GM23338 (cell line): ENCODE measurements around the gene NPAS2. TPM values are rescaled to one million over a fixed set of nuclear protein-coding genes. Genes with fewer than 3 reads are reported as not detected.

ENCODE experiments used
- ATAC-seq: fragments of 200-7000 bp; cut with Tn5 transposase; 3 replicates; pipeline ENCODE4 v1.9.1; 2020
- DNase-seq: peaks from one replicate; pipeline ENCODE4 v3.0.0-alpha.2; 2015; ENCODE audit warnings: low spot score
- H2AFZ ChIP-seq: fragments of 200-600 bp; sonication (generic); 2 replicates; pipeline ENCODE4 v1.8.0; 2016; ENCODE audit warnings: antibody characterized with exemption, mild to moderate bottlenecking, moderate library complexity
- H3F3A ChIP-seq: fragments of 200-600 bp; sonication (generic); replicated peaks from 2 replicates; pipeline ENCODE4 v1.8.0; 2017; ENCODE audit warnings: antibody characterized with exemption, mixed run types, low read depth
- H3K27ac ChIP-seq: fragments of 200-600 bp; sonication (generic); 2 replicates; pipeline ENCODE4 v1.6.1; 2016; ENCODE audit warnings: low read depth
- H3K27me3 ChIP-seq: fragments of 200-600 bp; sonication (generic); 2 replicates; pipeline ENCODE4 v1.8.0; 2016; ENCODE audit warnings: mild to moderate bottlenecking, mixed run types, moderate library complexity; ENCODE audit not compliant: insufficient read depth
- H3K36me3 ChIP-seq: fragments of 200-600 bp; sonication (generic); 2 replicates; pipeline ENCODE4 v1.8.0; 2016; ENCODE audit warnings: mild to moderate bottlenecking; ENCODE audit not compliant: insufficient read depth
- H3K4me1 ChIP-seq: fragments of 200-600 bp; sonication (generic); 2 replicates; pipeline ENCODE4 v1.8.0; 2016; ENCODE audit warnings: mild to moderate bottlenecking, moderate library complexity; ENCODE audit not compliant: insufficient read depth
- H3K4me2 ChIP-seq: fragments of 200-600 bp; sonication (generic); 2 replicates; pipeline ENCODE4 v1.7.1; 2017; ENCODE audit warnings: mixed run types
- H3K4me3 ChIP-seq: fragments of 200-600 bp; sonication (generic); 2 replicates; pipeline ENCODE4 v1.6.1; 2016; ENCODE audit warnings: mixed run types
- H3K79me2 ChIP-seq: fragments of 200-600 bp; sonication (generic); replicated peaks from 2 replicates; pipeline ENCODE4 v1.8.0; 2017; ENCODE audit warnings: mild to moderate bottlenecking; ENCODE audit not compliant: insufficient read depth
- H3K9me2 ChIP-seq: fragments of 200-600 bp; sonication (generic); 2 replicates; pipeline ENCODE4 v1.8.0; 2017; ENCODE audit not compliant: insufficient read depth
- H4K20me1 ChIP-seq: fragments of 200-600 bp; sonication (generic); replicated peaks from 2 replicates; pipeline ENCODE4 v1.8.0; 2017; ENCODE audit warnings: mild to moderate bottlenecking; ENCODE audit not compliant: insufficient read depth
- H3K27ac Mint-ChIP-seq: 2 replicates; pipeline ENCODE4 v1.8.0; 2020; ENCODE audit warnings: inconsistent platforms, mild to moderate bottlenecking, moderate library complexity, mixed read lengths
- H3K27me3 Mint-ChIP-seq: 3 replicates; pipeline ENCODE4 v1.8.0; 2022; ENCODE audit warnings: low read depth, mild to moderate bottlenecking, moderate library complexity, mixed read lengths, inconsistent platforms; ENCODE audit not compliant: insufficient read depth, poor library complexity
- H3K36me3 Mint-ChIP-seq: 3 replicates; pipeline ENCODE4 v1.8.0; 2021; ENCODE audit warnings: low read depth, mild to moderate bottlenecking, inconsistent platforms, moderate library complexity, mixed read lengths
- H3K4me1 Mint-ChIP-seq: 3 replicates; pipeline ENCODE4 v1.8.0; 2020; ENCODE audit warnings: mild to moderate bottlenecking, inconsistent platforms, mixed read lengths
- H3K4me3 Mint-ChIP-seq: 3 replicates; pipeline ENCODE4 v1.8.0; 2021; ENCODE audit warnings: moderate library complexity, mild to moderate bottlenecking, inconsistent platforms, mixed read lengths
- H3K9me3 Mint-ChIP-seq: 3 replicates; pipeline ENCODE4 v1.8.0; 2020; ENCODE audit warnings: moderate library complexity, mild to moderate bottlenecking, inconsistent platforms, mixed read lengths
- CTCF ChIP-seq, 2 experiments: fragments of 200-600 bp in 1 of 2; sonication (generic) in 1 of 2; conservative IDR thresholded peaks; 2 replicates each; pipeline versions ENCODE4 v1.5.1 to v1.6.1; 2016 to 2017; ENCODE audit warnings: antibody characterized with exemption in 2 of 2, low read depth in 2 of 2, mild to moderate bottlenecking in 2 of 2, moderate library complexity in 1 of 2
- ETS1 ChIP-seq: IDR thresholded peaks from 2 replicates; pipeline ENCODE4 v1.6.1; 2016; ENCODE audit warnings: antibody characterized with exemption
- EZH2 ChIP-seq: fragments of 200-600 bp; sonication (generic); IDR thresholded peaks from one replicate; pipeline ENCODE4 v1.8.0; 2017; ENCODE audit warnings: antibody characterized with exemption, mild to moderate bottlenecking, low read depth; ENCODE audit not compliant: unreplicated experiment
- POLR2AphosphoS5 ChIP-seq: IDR thresholded peaks from 2 replicates; pipeline ENCODE4 v1.6.1; 2016; ENCODE audit warnings: antibody characterized with exemption, low read depth
- REST ChIP-seq: IDR thresholded peaks from one replicate; pipeline ENCODE4 v1.6.1; 2018; ENCODE audit warnings: antibody characterized with exemption; ENCODE audit not compliant: unreplicated experiment
- ZNF462 ChIP-seq: fragments of 250-450 bp; sonication (Bioruptor Pico); IDR thresholded peaks from 2 replicates; pipeline ENCODE4 v1.5.0; 2020; ENCODE audit warnings: mild to moderate bottlenecking, moderate library complexity
- polyA plus RNA-seq: library from polyadenylated mRNA; unstranded; fragments of >200 nt; fragmentation: Nextera tagmentation; extraction: Ambion mirVana; gene quantifications from 2 replicates; pipeline ENCODE4 v1.2.1, GENCODE V29; 2016
- total RNA-seq: library from RNA; depleted of rRNA; stranded (reverse); fragments of >200 nt; shearing (Covaris generic); gene quantifications from 2 replicates; pipeline ENCODE4 v1.2.3, GENCODE V29; 2014

NPAS2 gene
- total and polyA plus RNA-seq, 2 experiments from 2014 or later, result 0.56 to 1.1 TPM

GRCh38 chr2:100977511-100977910 is 157.6 kb downstream of the NPAS2 start (continued):
- TF ChIP-seq REST, result no peak
- TF ChIP-seq POLR2AphosphoS5, result no peak
- TF ChIP-seq CTCF (conservative IDR thresholded peaks at IDR 0.05; ENCODE audit: low read depth in 2 of 2), result no peak
- TF ChIP-seq EZH2, result no peak
- TF ChIP-seq ETS1, result no peak

- no peaks in the 10 kb centered on the region for H3K27me3 ChIP-seq
- H4K20me1 ChIP-seq, result no peaks in the 10 kb centered on the region
- H3K36me3 ChIP-seq, result no peaks in the 10 kb centered on the region; the same call in 1 of the 2 replicates
- H3K79me2 ChIP-seq, result no peaks in the 10 kb centered on the region
- H3K36me3 Mint-ChIP-seq, result no peaks in the 10 kb centered on the region
- no peaks in the 10 kb centered on the region for H3K9me3 Mint-ChIP-seq
- no peaks in the 10 kb centered on the region for H3F3A ChIP-seq
- peaks cover 15% of the 10 kb centered on the region for H3K4me1 Mint-ChIP-seq
- H3K4me2 ChIP-seq, result no peak overlapping the region
- H3K27me3 Mint-ChIP-seq, result peaks cover 2% of the 10 kb centered on the region
- peaks cover 6% of the 10 kb centered on the region; the same call in 1 of the 2 replicates for H3K4me1 ChIP-seq
- no peak overlapping the region for H3K27ac ChIP-seq
- H3K4me3 ChIP-seq, result no peak overlapping the region
- DNase-seq (no peak), ATAC-seq (no peak)
- H2AFZ ChIP-seq, result no peak overlapping the region; the same call in 1 of the 2 replicates
- peak overlapping the region; percentile 53; the same call in 1 of the 2 replicates for H3K27ac Mint-ChIP-seq
- no peaks in the 10 kb centered on the region for H3K9me2 ChIP-seq
- no peak overlapping the region for H3K4me3 Mint-ChIP-seq
- TF ChIP-seq POLR2AphosphoS5, result no peak
- TF ChIP-seq REST, result no peak
- no peak for TF ChIP-seq ZNF462 (CRISPR knock-in tag)
Measured at GRCh38 chr2:100978582-100979191, 158.7 kb downstream of the NPAS2 start.
